ENCODE data around the gene COP1. TPM values are rescaled to one million over a fixed set of nuclear protein-coding genes. Genes with fewer than 3 reads are reported as not detected.

COP1 gene
- total RNA-seq, 1 experiment from 2014 or later, result 33.1 TPM

DNA sequence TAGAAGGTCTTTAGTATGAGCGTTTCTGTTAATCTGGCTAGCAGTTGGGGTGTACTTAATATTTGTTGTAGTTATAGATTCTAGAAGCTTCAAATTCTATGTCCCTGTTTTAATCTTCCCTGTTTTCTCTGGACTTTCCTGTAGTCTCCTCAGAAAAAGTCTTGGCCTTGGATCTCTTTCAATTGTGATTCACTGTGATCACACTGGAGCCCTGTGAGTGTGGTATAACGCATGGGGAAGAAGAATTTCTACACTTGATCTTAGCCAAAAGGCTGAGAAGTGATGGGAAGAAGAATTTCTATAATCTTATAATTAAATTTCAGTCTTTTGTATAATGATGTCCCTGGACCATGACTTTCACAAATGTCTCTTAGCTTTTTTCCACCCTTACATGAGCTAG, 36.7 kb upstream of the COP1 start:
- H3K4me2 ChIP-seq (ENCODE audit: low read length), result no peak overlapping the region
- no peaks in the 10 kb centered on the region for H3K27me3 ChIP-seq (ENCODE audit: insufficient read depth, low read length)
- ATAC-seq (no peak), DNase-seq (ENCODE audit: low read depth, low spot score) (no peak)
- H4K20me1 ChIP-seq (ENCODE audit: insufficient read depth), result no peaks in the 10 kb centered on the region
- H3K4me1 ChIP-seq (ENCODE audit: control insufficient read depth in 1 of 2, insufficient read depth in 2 of 2, low read length in 2 of 2), result peaks cover 3% of the 10 kb centered on the region in 2 experiments; a peak in 2 of 4 replicates
- H3K4me3 ChIP-seq (replicated peaks in 1 of 2; ENCODE audit: low read depth in 1 of 2, low read length in 2 of 2), result no peak overlapping the region
- intact Hi-C loops (cut with micrococcal nuclease), result no loop called here
- no peak for TF ChIP-seq EGR1 (IDR thresholded peaks at IDR 0.05; ENCODE audit: low read depth)
- TF ChIP-seq SIN3A (IDR thresholded peaks at IDR 0.05; ENCODE audit: low read depth), result no peak
- TF ChIP-seq POLR2A (IDR thresholded peaks at IDR 0.05; ENCODE audit: borderline replicate concordance, extremely low read depth, insufficient read depth, insufficient read length), result no peak
- TF ChIP-seq, protein P1, sequence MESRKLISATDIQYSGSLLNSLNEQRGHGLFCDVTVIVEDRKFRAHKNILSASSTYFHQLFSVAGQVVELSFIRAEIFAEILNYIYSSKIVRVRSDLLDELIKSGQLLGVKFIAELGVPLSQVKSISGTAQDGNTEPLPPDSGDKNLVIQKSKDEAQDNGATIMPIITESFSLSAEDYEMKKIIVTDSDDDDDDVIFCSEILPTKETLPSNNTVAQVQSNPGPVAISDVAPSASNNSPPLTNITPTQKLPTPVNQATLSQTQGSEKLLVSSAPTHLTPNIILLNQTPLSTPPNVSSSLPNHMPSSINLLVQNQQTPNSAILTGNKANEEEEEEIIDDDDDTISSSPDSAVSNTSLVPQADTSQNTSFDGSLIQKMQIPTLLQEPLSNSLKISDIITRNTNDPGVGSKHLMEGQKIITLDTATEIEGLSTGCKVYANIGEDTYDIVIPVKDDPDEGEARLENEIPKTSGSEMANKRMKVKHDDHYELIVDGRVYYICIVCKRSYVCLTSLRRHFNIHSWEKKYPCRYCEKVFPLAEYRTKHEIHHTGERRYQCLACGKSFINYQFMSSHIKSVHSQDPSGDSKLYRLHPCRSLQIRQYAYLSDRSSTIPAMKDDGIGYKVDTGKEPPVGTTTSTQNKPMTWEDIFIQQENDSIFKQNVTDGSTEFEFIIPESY (IDR thresholded peaks at IDR 0.05; ENCODE audit: extremely low read depth, insufficient replicate concordance, low read length), result no peak
- TF ChIP-seq SRF (IDR thresholded peaks at IDR 0.05; ENCODE audit: low read depth), result no peak
- no peak for TF ChIP-seq EZH2phosphoT487 (IDR thresholded peaks at IDR 0.05; ENCODE audit: borderline replicate concordance)
- TF ChIP-seq RAD21 (IDR thresholded peaks at IDR 0.05; ENCODE audit: low read depth), result no peak
- TF ChIP-seq, protein P2, sequence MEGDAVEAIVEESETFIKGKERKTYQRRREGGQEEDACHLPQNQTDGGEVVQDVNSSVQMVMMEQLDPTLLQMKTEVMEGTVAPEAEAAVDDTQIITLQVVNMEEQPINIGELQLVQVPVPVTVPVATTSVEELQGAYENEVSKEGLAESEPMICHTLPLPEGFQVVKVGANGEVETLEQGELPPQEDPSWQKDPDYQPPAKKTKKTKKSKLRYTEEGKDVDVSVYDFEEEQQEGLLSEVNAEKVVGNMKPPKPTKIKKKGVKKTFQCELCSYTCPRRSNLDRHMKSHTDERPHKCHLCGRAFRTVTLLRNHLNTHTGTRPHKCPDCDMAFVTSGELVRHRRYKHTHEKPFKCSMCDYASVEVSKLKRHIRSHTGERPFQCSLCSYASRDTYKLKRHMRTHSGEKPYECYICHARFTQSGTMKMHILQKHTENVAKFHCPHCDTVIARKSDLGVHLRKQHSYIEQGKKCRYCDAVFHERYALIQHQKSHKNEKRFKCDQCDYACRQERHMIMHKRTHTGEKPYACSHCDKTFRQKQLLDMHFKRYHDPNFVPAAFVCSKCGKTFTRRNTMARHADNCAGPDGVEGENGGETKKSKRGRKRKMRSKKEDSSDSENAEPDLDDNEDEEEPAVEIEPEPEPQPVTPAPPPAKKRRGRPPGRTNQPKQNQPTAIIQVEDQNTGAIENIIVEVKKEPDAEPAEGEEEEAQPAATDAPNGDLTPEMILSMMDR (IDR thresholded peaks at IDR 0.05 in 2 of 3, conservative IDR thresholded peaks at IDR 0.05 in 1 of 3; ENCODE audit: borderline replicate concordance in 1 of 3, insufficient read depth in 1 of 3, low read depth in 2 of 3, low read length in 2 of 3), result no peak
- TF ChIP-seq ZFX (IDR thresholded peaks at IDR 0.05), result no peak
- TF ChIP-seq YY1 (IDR thresholded peaks at IDR 0.05; ENCODE audit: extremely low read depth, insufficient replicate concordance, low read depth, low read length), result no peak
- TF ChIP-seq SP1 (IDR thresholded peaks at IDR 0.05; ENCODE audit: low read depth), result no peak
- TF ChIP-seq, protein P3, sequence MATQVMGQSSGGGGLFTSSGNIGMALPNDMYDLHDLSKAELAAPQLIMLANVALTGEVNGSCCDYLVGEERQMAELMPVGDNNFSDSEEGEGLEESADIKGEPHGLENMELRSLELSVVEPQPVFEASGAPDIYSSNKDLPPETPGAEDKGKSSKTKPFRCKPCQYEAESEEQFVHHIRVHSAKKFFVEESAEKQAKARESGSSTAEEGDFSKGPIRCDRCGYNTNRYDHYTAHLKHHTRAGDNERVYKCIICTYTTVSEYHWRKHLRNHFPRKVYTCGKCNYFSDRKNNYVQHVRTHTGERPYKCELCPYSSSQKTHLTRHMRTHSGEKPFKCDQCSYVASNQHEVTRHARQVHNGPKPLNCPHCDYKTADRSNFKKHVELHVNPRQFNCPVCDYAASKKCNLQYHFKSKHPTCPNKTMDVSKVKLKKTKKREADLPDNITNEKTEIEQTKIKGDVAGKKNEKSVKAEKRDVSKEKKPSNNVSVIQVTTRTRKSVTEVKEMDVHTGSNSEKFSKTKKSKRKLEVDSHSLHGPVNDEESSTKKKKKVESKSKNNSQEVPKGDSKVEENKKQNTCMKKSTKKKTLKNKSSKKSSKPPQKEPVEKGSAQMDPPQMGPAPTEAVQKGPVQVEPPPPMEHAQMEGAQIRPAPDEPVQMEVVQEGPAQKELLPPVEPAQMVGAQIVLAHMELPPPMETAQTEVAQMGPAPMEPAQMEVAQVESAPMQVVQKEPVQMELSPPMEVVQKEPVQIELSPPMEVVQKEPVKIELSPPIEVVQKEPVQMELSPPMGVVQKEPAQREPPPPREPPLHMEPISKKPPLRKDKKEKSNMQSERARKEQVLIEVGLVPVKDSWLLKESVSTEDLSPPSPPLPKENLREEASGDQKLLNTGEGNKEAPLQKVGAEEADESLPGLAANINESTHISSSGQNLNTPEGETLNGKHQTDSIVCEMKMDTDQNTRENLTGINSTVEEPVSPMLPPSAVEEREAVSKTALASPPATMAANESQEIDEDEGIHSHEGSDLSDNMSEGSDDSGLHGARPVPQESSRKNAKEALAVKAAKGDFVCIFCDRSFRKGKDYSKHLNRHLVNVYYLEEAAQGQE (IDR thresholded peaks at IDR 0.05; ENCODE audit: low read depth), result no peak
- TF ChIP-seq FOSL1 (IDR thresholded peaks at IDR 0.05; ENCODE audit: low read depth), result no peak
- no peak for TF ChIP-seq CEBPB (IDR thresholded peaks at IDR 0.05; ENCODE audit: low read depth)
- no peak for TF ChIP-seq CBX3 (IDR thresholded peaks at IDR 0.05; ENCODE audit: low read depth)
- TF ChIP-seq EZH2 (IDR thresholded peaks at IDR 0.05), result no peak
- no peak for TF ChIP-seq ZNF274 (IDR thresholded peaks at IDR 0.05; ENCODE audit: low read depth, low read length)
- ChIA-PET POLR2A (no interaction called here), CTCF (no interaction called here), RAD21 (ENCODE audit: low non-redundant PET in 1 of 2, low total read pairs in 2 of 2, uncharacterized antibody in 2 of 2, unreplicated experiment in 2 of 2) (no interaction called here)
- H3K9ac ChIP-seq (ENCODE audit: low read length), result no peak overlapping the region
- no peaks in the 10 kb centered on the region for H3K36me3 ChIP-seq (ENCODE audit: control insufficient read depth in 1 of 2, insufficient read depth in 2 of 2, low read length in 2 of 2)
- no peak overlapping the region for H2AFZ ChIP-seq (ENCODE audit: low read depth, low read length, poor library complexity, severe bottlenecking)
- no peaks in the 10 kb centered on the region for H3K79me2 ChIP-seq (ENCODE audit: insufficient read depth, low read length)
- no peak overlapping the region for H3K27ac ChIP-seq (ENCODE audit: low read depth, low read length)
- no peaks in the 10 kb centered on the region for H3K9me3 ChIP-seq (ENCODE audit: control insufficient read depth in 1 of 2, insufficient read depth in 1 of 2, low read depth in 1 of 2, low read length in 2 of 2)
- H3K9me2 ChIP-seq (ENCODE audit: insufficient read depth), result no peaks in the 10 kb centered on the region
- BruUV-seq (replicated peaks), result no TSS peak

Measured in HCT116 (cell line).